CD4-positive, alpha-beta T cell treated with Interleukin-12 subunit alpha and Interleukin-12 subunit beta, for 1 hour (primary cell): ENCODE measurements around the gene ARSI.

Experiments
- DNase-seq: peaks from one replicate; pipeline ENCODE4 v3.0.0-alpha.2; 2020

The ARSI gene

DNA sequence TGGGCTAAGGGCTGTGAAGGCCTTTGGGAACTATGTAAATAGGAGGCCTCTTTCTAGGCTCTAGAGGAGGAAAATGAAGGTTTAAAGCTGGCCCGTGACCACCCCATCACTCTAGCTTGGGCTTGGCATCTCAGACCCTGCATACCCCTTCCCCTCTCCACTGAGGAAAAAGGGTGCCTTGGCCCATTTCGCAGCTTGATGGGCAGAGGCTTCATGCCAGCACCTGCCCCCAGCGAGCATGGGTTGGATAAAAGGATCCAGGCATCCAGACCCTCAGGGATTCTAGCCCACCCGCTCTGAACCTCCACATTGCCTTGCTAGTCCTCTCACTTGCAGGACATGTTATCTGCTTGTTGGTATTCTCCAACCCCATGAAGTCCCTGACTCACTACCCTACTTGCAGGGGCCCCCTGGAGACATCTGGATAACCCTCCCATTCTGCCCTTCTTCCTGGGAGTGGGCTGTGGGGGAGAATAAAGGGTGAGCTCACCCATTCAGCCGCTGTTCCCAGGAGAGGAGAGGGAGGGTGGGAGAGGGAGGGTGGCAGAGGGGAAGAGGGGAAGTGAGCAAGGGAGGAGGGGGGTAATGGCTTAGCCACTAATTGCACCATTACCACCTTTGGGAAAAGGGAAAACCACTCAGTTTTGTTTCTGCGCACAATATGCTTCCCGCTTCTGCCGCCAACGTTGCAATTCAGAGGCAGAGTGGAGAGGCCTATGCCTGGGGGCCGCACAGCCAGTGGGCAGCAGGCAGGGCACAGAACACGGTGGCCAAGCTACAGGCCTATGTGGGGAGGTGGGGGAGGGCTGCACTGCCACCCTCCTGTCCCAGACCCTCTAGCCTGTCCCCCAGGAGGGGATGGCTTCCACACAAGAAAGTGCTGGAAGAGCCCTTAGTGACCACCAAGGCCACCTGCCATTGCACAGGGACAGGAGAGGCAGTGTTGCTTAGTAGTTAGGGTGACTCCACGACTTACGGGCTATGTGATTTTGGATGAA, 11.0 kb downstream of the ARSI start:
- DNase-seq = no peak

DNA sequence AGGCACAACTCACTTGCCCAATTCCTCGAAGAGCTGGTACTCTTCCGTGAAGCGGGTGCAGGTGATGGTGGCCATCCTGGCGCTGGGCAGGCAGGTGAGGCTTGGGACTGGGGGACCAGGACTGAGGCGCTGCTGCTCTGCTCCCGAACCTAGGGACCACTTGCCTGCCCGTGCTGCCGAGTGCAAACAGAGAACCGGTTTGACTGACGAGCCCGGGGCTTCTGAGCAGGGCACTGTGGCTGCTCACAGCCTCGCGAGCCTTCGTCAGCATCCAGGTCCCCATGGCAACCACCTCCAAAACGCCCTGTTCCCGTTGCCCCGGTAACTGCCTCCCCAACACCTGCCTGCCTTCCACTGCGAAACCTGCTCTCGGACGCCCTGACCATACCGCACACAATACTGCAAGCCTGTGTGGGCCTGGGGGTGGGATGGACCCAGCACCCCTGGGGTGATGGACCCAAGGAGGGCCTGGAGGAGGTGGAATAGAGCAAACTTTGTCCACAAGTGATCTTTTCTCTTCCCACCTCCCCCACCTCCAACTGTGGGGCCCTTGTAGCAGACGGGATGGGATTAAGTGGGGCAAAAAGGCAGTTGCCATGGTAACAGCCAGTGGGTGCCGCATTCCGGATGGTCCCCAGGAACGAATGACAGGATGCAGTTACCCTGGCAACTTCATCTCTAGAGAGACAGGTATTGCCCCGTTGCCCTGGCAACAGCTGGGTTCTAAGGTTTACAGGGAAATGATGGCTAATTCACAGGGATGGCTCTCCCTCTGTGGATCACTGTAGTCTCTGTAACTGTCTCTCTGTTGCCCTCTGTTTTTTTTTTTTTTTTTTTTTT, 12.9 kb downstream of the ARSI start, which contains the start of gene CAMK2A:
TSS of gene CAMK2A (minus strand) at position 223 of the 840 bp plus-strand sequence. CDS start at position 75, 148 bp downstream.
- no peak for DNase-seq

DNA sequence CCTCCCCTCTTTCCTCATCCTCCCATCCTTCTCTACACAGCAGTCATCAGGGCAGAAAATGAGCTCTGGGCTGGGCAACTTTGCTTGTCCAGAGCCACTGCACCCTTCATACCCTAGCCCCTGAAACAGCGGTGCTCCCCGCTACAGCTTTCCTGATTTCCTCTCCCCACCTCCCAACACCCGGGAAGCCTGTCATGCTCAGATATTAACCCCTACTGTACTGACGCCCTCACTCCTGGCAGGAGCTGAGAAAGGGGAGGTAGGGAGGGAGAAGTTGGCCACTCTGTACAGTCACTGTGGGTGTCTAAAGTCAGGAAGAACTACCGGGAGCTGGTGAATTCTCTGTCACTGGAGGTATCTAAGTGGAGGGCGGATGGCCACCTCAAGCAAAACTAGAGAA, 13.9 kb downstream of the ARSI start:
- no peak for DNase-seq

DNA sequence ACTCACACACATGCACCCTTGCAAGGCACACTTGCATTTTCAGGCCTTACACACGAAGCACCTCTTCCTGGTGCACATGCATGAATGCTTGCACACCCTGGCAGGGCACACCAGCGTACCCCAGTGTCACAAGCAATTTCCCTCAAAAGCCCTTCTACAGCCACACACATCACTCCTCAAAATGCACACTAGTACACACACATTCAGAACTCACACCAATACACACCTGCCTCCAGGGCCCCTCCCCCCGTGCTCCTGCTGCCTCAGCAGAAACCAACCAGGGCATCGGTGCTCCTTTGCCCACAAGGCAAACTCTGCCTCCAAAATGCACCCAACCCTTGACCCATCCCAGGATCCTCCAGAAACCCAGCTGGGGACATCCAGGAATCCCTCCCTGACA, 14.3 kb downstream of the ARSI start:
- DNase-seq = no peak

DNA sequence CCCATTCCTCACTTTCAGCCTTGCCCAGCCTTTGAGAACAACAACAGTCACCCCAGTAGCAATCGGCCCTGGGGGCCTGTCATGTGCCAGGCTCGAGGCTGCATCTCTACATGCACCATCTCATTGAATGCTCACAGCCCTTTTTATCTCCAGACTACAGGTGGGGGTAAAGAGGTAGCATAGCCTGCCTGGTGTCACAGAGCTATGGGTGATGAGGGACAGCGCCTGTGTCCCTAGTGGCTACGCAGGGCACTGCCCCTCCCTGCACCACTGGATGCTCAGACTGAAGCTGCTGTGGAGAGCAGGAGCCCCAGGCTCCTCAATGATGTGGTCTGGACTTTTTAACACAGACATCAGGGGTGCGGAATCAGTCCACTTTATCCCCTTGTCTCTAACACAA, 15.9 kb downstream of the ARSI start:
- DNase-seq = no peak

GRCh38 chr5:150285114-150285513, 17.6 kb downstream of the ARSI start:
- no peak for DNase-seq

- no peak for DNase-seq
Observed at GRCh38 chr5:150284311-150284710, 18.4 kb downstream of the ARSI start.

GRCh38 chr5:150283904-150284303, 18.8 kb downstream of the ARSI start:
- DNase-seq = no peak

GRCh38 chr5:150281987-150282386, 20.7 kb downstream of the ARSI start:
- no peak for DNase-seq

DNA sequence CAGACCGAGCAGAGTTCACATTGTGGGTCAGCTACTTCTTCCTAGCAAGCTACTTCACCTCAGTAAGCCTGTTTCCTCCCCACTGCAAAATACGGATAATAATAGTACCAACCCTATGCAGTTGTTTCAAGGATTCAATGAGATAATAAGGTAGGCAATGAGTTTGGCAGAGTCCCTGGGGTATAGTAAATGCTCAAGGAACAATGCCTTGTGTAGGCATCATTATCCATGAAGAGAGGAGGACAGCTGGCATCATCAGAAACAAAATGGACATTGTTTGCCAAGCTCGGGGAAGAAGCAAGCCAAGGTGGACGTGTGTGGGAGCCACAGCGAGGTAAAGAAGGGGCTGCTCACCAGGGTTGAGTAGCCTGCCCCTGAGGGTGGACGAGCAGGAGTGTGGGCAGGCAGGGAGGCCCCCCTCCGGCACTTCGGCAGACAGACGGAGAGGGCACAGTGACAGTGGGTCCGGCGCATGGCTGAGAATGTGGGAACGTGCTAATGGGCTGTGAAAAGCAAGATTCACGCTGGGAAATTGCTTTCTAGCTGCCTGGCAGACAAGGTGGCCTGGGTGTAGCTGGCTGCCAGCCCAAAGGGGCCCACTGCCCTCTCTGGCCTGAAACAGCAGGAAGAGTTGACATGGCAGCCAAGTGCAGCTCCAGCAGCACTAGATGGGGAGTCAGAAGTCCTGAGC, 23.2 kb downstream of the ARSI start:
- DNase-seq = no peak

GRCh38 chr5:150278916-150279315, 23.8 kb downstream of the ARSI start:
- DNase-seq = no peak

DNA sequence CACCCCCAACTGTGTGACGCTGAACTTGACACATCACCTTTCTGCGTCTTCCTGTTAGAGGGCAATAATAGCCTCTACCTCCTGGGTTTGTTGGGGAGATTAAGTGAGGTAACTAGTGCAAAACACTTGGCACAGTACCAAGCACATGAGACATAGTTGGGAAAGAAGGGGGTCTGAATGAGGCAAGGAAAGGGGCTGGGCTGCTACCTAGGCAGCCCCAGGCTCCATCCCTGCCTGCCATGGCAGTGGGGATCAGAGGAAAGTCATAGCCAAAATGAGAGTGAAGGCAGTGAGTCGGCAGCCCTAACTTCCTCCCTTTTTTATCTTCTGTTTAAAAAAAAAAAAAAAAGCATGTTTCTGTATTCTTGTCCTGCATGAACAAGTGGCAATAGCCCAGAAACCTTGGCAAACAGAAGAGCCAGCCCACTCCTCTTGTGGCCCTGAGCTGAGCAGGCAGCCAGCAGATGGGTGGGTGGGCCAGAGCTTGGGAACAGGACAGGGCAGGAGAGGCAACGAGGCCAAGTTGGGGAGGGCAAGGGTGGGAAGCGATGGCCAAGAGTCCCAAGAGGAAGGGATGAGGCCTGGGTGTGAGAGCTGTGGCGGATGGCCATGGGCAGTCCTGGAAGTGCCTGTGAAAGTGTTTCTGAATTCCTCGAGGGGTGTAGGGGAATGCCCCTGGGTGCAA, 24.5 kb downstream of the ARSI start:
- DNase-seq = no peak

DNA sequence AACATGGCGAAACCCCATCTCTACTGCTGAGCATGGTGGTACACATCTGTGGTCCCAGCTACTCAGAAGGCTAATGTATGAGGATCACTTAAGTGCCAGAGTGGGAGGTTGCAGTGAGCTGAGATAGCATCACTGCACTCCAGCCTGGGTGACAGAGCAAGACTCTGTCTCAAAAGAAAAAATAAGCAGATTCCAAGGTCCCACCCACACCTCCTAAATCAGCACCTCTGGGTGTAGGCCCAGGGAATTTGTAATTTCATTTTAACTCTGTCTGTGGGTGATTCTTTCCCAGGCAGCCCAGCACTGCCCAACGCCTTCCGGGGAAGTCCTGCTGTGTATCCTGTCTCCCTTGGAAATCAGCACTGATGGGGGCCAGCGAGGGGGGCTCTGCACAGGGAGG, 25.7 kb downstream of the ARSI start:
- no peak for DNase-seq

DNA sequence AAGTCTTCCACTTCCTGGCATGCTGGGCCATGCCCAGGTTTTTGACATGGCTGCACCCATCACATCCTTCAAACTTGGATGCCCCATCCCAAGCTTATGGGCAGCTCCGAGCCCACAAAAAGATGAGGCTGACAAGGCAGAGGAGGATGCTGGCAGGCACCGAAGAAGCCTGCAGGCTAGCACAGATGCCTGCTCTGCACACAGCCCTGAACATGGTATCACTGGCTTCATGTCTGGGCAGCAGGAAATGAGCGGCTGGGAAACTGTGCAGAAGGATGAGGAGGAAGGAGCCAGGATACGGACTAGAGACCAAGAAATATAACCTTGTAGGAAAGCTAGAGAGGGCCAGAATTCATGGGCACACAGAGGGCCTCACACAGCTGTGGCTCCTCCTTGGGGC, 27.9 kb downstream of the ARSI start:
- no peak for DNase-seq

- DNase-seq = peak; percentile 9
Observed at GRCh38 chr5:150272531-150272930, 30.2 kb downstream of the ARSI start.

DNA sequence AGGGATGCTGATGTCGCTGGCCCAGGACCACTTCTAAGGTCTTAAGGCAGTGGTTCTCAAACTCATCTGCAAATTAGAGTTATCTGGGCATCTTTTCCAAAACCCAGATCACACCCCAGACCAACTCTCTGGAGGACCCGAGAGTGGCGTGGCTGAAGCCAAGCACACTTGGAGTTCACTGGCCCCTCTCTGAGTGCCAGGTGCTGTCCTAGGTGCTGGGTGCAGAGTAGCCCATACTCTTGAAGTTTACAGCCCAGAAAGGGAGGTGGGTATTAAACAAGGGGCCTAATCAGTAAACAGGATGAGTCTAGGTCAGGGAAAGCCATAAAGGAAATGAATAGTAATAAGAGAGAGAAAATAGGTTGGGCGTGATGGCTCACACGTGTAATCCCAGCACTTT, 30.8 kb downstream of the ARSI start:
- DNase-seq = no peak

- DNase-seq = no peak
Observed at GRCh38 chr5:150271296-150271692, 31.4 kb downstream of the ARSI start.

- no peak for DNase-seq
Observed at GRCh38 chr5:150270541-150271295, 32.0 kb downstream of the ARSI start.

- DNase-seq = no peak
Observed at GRCh38 chr5:150266871-150267291, 35.8 kb downstream of the ARSI start.

DNA sequence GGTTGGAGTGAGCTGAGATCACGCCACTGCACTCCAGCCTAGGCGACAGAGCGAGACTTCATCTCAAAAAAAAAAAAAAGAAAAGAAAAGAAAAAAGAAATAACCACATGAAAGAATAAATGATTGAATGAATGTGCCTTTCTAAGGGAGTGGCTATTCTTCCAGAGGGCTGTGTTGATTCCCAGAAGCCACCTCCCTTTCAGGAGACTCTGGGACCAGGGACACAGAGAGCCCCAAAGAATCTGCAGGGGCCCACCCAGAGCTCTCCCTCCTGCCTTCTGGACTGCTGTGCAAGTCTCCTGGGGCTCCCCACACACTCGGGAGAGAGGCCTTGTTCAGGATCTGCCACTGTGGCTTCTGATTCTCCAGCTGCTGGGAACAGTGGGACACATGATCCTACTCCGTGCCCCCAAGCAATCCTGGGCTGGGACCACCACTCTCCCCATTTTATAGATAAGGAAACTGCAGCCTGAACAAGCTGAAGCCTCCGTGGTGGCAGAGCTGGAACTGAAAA, 36.8 kb downstream of the ARSI start:
- no peak for DNase-seq
